ENCODE results near the gene BEX2.

GRCh38 chrX:103310555-103311398, at the start of gene BEX2:
- no peak for TF ChIP-seq CTCF (IDR thresholded peaks at IDR 0.05)
- TF ChIP-seq POLR2A (IDR thresholded peaks at IDR 0.05) = peak in 3 of 4 donors; percentile 32 to 78 (median 70)
- peak in 1 of 2 donors; percentile 76 for TF ChIP-seq POLR2AphosphoS5 (IDR thresholded peaks at IDR 0.05)
- TF ChIP-seq EP300 (IDR thresholded peaks at IDR 0.05) = peak in 1 of 4 donors; percentile 7
